HG03432 (cell line): ENCODE results near the gene NCBP2.

Experiments
- ATAC-seq: cut with Tn5 transposase; IDR thresholded peaks from one replicate; pipeline ENCODE4 v1.9.1; 2021; ENCODE audit warnings: mild to moderate bottlenecking, moderate library complexity; ENCODE audit not compliant: unreplicated experiment

Gene NCBP2

DNA sequence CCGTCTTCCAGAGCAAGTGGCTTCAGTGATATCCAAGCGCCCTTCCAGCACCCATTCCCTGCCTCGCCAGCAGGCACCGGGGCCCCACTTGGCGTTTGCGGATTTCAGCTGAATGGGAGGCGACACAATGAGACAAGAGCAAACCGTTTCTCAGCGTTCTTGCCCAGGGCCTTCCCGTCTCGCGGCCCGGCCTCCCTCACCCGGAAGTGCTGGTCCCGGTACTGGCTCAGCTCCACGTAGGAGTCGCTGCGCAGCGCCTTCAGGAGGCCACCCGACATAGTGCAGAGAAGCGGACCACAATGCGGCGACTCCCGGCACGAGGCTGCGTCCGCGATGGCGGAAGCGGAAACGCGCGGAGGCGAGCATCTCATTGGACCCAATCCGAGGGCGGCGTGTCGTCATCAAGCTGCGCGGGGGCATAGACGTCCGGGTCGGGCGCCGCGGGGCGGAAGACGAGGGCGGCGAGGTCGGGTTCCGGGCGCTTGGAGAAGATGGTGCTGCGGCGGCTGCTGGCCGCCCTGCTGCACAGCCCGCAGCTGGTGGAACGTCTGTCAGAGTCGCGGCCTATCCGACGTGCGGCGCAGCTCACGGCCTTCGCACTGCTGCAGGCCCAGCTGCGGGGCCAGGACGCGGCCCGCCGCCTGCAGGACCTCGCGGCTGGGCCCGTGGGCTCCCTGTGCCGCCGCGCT lies at the start of gene NCBP2:
TSS of gene NCBP2 (minus strand) at position 303 of the 689 bp plus-strand sequence. CDS start at position 278, 25 bp downstream.
- ATAC-seq: peak; percentile 92

- no peak for ATAC-seq
These were observed 49.5 kb upstream of the NCBP2 start for GRCh38 chr3:196991581-196992460.

DNA sequence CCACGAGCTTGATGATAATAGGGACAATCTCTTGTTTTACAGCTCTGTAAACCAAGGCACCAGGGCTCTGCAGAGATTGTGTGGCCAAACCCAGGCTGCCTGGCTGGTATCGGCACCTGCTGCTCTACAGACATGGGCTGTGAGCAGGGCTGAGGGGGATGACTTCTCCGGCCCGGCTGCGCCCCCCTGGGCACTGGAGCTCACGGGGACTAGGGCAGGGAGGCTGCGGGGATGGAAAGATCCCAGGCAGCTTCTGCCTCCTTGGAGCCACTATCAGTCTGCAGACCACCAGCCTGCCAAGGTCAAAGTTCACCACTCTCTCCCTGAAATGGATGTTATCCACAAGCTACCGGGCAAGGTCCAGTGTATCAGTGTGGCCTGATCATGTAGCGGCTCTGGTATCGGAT lies 48.3 kb upstream of the NCBP2 start:
- no peak for ATAC-seq

- no peak for ATAC-seq
These were observed 47.5 kb upstream of the NCBP2 start for GRCh38 chr3:196989721-196990262.

DNA sequence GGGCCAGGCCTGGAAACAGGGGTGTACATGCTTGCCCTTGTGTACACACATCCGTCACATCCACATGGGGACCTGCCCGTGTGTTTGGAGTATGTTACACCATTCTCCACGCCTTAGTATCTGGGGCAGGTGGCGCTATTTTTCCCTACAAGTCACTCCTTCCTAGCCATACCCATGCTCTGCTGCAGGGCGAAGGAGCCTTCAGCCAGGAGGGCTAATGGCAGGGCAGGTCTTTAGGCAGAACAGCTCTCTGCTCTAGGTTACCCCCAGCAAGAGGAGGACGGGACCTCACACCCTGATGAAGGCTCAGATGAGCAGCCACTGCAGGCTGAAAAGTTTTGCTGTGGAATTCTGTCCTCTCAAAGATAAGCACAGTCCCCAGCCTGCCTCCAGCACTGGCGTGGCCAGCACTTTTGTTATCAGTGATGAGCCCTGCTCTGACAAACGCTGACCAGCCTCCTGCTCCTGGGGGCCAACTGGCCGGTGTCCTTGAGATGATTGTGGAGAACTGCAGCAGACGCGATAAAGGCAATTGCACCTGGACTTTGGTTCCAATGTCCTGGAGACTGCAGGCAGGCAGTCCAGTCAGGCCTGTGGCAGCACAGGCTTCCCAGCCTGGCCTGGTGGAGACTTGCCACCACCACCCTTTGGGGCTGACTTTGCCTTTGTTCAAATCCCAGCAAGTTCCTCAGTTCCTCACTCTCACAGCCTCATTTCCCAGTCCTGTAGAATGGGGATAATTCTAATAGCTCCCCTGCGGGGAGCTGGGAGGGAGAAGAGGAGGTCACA lies 46.1 kb upstream of the NCBP2 start:
- ATAC-seq: no peak

DNA sequence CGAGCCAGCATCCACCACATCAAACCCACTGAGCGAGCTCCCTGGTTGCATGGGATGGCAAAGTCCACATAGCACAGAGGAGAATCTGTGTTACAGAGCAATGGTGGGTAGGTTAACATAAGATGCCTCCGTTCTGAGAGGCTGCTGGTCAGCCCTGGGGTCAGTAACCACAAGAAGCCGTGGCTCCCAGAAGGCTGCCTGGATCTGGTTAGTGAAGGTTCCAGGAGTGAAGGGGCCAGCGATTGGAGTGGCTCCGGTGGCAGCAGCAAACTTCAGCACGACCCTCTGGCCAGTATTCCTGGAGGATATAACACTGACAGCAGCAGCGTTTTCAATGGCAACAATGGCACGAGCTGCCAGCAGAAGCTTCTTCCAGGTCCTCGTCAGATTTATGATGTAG lies 44.7 kb upstream of the NCBP2 start:
- ATAC-seq: no peak

GRCh38 chr3:196985954-196986885 lies 43.9 kb upstream of the NCBP2 start:
- ATAC-seq: no peak

DNA sequence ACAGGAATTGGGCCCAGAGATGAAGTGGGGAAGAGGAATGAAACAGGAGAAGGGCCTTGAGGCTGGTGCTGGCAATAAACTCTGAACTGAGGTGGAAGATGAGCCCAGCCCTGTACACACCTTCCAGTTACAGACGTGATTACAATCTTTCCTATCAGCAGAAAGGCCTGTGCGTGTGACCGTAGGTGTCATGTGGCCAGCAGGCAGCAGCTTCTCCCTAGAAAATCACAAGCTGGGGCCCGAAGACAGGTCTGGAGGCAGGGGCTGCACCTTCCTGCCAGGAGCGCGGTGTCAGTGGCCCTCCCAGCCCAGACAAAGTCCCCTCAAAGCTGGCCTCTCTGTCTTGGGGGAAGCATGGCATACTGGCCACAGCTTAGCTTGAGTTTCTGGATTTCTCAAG lies 43.0 kb upstream of the NCBP2 start:
- ATAC-seq: no peak

GRCh38 chr3:196983186-196983585 lies 40.9 kb upstream of the NCBP2 start:
- no peak for ATAC-seq

DNA sequence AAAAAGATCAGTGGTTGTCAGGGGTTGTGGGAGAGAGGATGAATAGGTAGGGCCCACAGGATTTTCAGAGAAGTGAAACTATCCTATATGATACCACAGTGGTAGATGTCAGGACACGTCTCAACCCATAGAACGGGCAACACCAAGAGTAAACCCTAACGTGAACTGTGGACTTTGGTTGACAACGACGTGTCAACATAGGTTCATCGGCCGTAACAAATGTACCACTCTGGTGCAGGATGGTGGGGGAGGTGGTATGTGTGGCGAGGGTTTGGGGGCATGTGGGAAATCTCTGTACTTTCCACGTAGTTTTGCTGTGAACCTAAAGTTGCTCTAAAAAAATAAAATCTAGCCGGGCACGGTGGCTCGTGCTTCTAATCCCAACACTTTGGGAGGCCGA lies 39.3 kb upstream of the NCBP2 start:
- ATAC-seq: no peak

DNA sequence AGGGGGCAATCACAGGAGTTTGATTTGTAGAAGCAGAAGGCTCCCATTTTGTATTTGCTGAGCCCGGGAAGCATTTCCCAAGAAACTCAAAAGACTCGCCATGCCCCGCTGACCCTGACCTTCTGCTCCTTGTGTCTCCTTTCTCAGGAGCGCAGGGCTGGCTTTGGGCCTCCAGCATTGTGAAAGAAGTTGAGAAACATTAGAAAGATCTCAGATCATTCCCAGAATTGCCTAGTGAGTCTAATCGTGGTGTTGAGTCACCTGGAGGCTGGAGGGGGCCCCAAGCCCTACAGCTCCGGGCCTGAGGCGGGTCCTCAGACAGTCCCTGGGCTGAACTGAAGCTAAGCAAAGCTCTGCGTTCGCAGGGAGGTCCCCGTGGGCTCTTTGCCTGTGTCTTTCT lies 37.2 kb upstream of the NCBP2 start:
- no peak for ATAC-seq

GRCh38 chr3:196976941-196977340 lies 34.6 kb upstream of the NCBP2 start:
- ATAC-seq: no peak

- no peak for ATAC-seq
These were observed 33.0 kb upstream of the NCBP2 start for GRCh38 chr3:196975349-196975748.

- ATAC-seq: no peak
These were observed 32.3 kb upstream of the NCBP2 start for GRCh38 chr3:196974661-196975060.

DNA sequence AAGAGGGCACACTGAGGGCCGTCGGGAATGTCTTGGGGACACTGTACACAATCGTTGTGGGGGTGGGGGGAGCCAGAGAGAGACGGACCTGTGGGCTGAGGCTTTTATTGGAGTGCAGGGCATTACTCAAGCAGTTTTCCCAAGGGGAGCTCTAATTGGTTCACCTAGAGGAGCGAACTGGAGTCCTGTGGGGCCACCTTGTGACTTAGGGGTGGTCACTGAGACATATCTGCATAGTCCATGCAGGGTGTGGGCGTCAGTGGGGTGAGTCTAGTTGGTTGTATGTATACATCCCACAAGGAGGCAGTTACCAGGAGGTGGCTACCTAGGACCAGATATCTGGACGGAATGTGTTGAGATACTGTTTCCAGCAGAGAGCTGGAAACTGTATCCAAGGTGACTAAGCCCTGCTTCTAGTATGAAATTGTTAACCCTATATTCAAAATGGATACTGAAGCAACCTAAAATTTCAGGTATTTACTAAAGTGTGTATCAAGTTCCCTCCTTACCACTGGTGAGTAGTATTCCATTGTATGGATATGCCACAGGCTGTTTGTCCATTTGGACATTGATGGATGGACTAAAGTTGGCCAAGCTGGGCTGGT lies 28.9 kb upstream of the NCBP2 start:
- no peak for ATAC-seq

GRCh38 chr3:196970547-196971093 lies 28.3 kb upstream of the NCBP2 start:
- ATAC-seq: no peak

GRCh38 chr3:196969660-196970546 lies 27.6 kb upstream of the NCBP2 start:
- peak; percentile 65 for ATAC-seq

DNA sequence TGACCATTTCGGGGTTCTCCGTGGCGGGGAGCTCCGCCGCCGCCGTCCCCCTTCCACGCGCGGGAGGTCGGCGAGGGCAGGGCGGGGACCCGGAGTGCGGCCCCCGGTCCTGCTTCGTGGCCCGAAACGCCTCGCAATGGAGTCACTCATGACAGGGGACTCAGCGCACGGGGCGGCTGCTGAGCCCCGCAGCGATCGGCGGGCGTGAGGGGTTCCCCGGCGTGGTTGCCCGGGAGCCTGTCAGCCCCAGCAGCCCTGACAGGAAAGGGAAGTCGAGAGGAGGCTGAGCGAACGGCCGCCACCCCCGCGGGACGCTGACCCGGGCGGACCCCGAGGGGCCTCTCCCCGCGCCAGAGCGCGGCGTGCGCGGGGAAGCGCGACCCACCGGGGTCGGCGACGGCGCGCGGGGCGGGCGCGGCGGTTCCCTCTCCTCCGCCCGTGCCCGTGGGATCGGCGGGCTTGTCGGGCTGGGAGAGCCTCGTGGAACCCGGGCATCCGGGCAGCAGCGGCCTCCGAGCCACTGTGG lies 26.9 kb upstream of the NCBP2 start:
- peak; percentile 43 for ATAC-seq
